T-helper 2 cell treated with Interferon-gamma antibody and Interleukin-4, amounts not matched to agents 100 ng/mL and 5 ng/mL, for 36 hours (primary cell): ENCODE measurements around the gene ATAD1. TPM values are rescaled to one million over a fixed set of nuclear protein-coding genes. Genes with fewer than 3 reads are reported as not detected.

Experiments used
- intact Hi-C: fragments of 100-400 bp; cut with micrococcal nuclease; formaldehyde crosslinking; loops from one replicate; pipeline ENCODE4 v1.15.1; 2023
- total RNA-seq: library from RNA; stranded (reverse); gene quantifications from 2 replicates; pipeline ENCODE4 v1.2.3, GENCODE V29; 2022

Gene ATAD1
- total RNA-seq, 1 donor from 2014 or later, result 43.7 TPM

DNA sequence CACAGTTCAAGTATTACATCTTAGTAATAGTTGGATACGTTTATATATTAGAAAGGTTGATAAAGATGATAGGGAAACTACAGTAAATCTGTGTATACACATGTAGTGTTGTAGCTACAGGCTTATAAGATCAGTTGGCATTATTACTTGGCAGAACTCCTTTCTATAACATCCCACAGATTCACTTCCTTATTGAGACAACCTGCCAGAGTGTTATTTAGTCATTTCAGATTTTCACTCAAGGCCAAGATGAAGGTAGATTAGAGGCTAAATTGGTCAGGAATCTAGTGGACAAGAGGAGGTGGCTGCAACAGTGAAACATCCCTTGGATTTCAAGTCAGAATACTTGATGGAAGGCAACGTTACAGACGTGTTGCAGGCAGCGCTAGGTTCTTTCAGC lies 95.3 kb downstream of the ATAD1 start:
- intact Hi-C loops, result no loop called here

DNA sequence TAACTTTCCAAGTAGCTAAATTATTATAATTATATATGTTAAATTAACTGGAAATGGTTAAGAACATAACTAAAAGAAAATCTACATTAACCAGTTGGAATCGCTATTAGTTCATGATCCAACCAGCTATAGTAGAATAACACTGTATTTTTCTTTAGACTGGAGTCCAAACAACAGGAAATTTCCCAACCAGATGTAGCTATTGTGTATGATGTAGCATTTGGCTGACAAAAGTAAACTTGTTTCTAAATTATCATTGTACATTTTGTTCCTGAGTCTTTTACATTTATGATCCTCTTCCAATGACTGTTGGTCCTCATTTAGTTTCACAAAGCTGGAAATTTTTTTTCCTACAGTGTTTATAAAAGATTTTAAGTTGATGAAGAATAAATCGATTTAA lies 96.2 kb downstream of the ATAD1 start:
- intact Hi-C loops, result no loop called here

DNA sequence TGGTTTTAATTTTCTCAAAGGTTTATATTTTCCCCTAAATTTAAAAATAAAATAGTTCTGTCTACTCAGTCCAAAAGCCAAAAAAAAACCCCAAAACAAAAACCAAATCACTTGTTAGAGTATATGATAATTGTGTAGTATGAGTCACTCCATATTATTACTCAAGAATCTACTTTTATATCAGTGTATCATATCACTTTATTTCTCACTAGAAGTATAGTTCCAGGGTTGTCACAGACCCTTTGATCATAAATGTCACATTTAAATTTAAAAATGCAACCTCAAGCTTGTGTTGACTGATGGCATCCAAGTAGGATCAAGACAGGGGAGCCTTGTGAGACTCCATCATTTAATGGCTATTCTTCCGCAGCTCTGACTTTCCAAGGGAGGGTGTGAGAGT lies 97.4 kb downstream of the ATAD1 start:
- intact Hi-C loops, result no loop called here

DNA sequence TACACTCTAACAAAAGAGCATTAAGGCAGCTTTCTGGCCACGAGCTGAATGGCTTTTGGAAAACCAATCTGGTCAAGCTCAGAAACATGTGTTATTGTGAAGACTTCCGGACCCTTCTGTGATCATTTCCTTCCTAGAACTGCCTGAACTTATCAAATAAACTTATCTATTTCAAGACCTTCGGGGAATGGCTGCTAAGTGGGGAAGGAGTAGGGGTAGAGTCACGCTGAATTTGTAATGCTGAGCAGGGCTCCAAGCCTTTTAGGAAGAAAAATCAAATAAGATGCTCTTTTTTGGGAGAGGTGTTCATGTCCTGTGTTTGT lies 101.7 kb downstream of the ATAD1 start:
- intact Hi-C loops, result no loop called here

DNA sequence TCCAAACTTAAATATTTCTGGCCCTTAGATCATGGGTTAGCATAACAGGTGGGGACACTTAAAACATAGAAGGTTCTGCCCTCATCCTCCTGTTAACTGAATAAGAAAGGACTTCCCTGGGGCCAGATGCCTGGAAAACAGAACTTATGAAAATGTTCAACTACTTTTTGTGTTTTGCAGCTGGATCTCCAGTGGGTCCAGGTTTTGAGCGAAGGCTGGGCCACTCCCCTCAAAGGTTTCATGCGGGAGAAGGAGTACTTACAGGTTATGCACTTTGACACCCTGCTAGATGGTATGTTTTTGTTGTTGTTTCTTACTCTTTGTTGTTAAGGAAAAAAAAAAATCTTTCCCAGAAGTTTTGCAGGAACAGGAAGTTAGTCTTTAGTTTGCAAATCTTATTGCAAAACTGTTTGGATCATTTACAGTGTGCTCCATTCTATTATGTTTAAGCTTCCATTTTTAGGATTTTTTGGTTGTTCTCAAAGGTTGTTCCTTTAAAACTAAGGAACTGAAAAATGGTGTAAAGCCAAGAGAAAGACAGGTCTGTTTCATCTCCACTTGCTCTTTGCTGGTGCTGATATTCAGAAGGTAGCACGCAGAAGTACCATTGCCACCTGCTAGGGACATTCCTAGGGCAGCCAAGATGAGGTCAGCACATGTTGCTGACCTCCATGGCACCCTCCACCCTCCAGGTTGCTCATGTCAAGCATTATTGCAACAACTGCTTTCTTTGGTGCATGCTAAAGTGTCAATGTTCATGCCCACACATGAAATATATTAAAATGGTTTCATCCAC lies 102.3 kb downstream of the ATAD1 start:
- intact Hi-C loops, result no loop called here

DNA sequence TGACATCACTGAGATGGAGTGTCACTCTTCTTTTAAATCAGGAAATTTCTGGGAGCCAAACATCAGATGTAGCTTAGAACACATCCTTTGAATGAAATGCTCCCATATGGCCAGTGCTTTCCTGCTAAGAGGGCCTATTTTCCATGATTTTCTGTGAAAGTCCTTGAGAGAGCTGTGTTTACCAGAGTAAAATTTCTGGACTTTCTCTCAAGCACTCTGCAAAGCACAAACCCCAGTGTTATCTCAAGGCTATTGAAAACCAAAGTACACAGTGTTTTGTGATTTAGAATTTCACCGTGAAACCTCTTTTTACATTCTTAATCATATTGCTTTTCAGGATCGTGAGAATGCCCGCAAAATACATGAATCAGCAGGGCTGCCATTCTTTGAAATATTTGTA lies 104.3 kb downstream of the ATAD1 start:
- intact Hi-C loops, result no loop called here

DNA sequence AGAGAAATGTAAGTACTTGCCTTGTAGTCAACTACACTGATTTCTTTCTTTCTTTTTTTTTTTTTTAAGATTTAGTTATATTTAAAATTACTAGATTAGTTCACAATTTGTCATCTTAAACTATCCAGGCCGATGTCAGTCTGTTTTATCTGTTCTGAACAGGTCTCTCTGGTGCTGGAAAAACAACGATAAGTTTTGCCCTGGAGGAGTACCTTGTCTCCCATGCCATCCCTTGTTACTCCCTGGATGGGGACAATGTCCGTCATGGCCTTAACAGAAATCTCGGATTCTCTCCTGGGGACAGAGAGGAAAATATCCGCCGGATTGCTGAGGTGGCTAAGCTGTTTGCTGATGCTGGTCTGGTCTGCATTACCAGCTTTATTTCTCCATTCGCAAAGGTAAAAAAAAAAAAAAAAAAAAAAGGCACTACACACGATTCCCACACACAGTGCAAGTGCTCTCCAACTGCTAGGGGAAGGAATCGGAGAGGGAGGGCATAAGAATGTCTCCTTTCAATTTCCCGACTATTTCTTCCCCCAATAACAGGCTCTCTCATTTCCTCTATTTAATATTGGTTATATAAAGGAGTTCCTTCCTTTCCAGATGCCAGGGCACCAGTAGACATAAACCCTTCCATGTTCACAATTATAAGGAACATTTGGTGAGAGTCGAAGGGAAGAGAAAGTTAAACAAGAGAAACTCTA lies 105.0 kb downstream of the ATAD1 start:
- intact Hi-C loops, result no loop called here

DNA sequence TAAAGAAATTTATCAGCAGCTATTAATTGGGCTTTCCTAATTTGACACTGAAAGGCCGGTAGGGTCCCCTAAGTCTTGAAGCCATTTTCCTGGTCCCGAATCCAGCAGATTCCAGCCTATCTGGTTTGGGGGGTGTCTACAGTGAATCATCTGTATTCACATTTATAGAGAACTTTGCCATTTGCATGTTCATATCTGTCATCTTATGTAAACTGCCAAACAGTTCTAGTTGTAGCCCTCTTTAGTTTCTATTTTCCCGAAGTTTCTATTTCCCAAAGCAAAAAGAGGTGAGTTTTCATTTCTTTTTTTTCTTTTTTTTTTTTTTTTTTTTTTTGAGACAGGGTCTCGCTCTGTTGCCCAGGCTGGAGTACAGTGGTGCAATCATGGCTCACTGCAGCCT lies 110.8 kb downstream of the ATAD1 start:
- intact Hi-C loops, result no loop called here

DNA sequence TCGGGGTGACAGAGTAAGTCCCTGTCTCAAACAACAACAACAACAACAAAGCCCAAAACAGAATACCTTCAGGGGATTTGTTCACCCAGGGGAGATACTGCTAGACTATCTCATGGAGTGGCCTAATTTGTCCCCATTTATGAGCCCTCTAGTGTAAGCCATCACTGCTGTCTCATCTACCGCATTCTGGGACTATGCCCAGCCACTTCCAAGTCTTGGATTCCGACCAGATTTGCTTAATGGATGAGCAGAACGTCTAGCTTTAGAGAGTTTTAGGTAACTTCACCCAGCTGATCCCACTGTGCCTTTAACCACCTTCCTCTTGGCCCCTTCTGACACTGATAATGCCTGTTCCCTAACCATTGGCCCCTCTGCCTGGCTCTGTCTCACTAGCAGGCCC lies 111.3 kb downstream of the ATAD1 start:
- intact Hi-C loops, result no loop called here

DNA sequence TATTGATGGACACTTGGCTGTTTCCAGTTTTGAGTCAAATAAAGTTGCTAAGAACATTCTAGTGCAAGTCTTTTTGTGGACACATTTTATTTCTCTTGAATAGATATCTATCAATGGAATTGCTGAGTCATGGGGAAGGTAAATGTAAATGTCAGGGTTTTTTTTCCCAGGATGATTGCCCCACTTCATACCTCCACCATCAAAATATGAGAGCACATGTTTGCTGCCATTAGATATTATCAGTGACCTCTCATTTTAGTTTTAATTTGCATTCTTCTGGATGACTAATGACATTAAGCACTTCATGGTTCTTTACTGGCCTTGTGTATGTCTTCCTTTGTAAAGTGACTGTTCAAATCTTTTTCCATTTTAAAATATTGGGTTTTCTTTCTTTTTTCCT lies 112.7 kb downstream of the ATAD1 start:
- intact Hi-C loops, result no loop called here

DNA sequence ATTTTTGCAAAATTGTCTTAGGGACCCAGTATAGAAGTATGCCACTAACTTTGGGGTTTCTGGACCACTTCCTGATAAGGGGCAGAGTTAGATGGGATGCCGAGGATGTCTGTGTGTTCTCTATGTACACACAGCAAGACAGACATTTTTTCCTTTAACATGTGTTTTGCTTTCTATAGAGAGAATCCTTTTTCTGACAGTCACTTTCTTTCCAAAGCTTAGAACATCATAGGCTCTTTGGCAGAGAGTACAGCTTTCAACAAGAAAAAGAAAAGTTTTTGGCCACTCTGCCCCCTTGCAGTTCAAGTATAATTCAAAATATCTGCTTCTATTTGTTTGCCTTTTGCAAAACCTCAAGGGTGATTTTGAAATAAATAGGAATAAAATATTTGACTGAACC lies 114.3 kb downstream of the ATAD1 start:
- intact Hi-C loops, result no loop called here

DNA sequence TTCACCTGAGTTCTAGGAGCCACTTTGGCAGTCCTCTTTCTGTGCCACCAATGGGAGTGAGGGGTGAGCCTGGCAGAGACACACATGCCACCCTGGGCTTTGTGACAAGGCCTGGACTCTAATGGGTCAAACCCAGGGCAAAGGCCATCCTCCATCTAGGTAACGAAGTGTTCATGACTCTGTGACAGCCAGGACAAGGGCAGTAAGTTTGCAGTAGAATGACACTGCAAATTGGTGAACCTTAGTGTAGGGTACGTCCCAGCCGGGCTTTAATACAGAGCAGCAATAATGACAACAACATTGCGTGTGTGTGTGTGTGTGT lies 115.1 kb downstream of the ATAD1 start:
- intact Hi-C loops, result no loop called here

DNA sequence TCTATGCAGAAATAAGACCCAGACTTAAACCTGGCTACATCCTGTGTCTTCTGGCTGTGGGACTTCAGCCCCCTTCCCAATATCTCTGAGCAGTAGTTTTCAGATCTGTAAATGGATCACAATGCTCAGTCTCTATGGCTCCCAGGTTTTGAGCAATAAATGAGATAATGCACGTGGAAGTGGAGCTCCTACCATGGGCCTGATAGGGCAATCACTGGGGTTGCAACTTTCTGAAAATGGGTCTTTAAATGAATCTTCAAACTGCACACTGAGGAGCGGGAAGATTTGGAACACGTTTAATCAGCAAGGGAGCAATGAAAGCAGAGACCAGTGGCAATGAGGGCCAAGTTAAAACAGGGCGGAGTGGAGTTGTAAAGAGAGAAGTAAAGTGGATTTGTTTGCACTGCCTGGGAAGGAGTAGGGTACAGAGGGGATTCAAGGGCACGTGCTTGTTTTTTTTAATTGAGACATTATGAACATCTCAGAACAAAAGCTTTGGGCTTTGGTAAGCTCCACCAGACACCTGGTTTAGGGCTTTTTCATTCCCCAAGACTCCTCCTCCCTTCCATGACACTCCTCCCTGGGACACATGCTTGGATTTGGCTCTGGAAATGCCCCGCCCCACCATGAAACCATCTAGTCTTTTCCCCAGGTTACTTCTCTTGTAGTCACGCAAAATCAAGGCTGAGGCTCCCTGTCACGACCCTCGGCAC lies 115.6 kb downstream of the ATAD1 start:
- intact Hi-C loops, result no loop called here

Other genes with a start within 250 kb of the ATAD1 start
- gene PAPSS2, start 158.3 kb downstream of the ATAD1 start, total RNA-seq, result 0.05 TPM in 1 of 2 replicates, not detected in the other
- 0.66 and 0.86 TPM in 2 replicates for gene KLLN, start 45.3 kb upstream of the ATAD1 start, total RNA-seq
- 86.1 and 94.5 TPM in 2 replicates for gene PTEN, start 45.4 kb upstream of the ATAD1 start, total RNA-seq